Urinary bladder (tissue), 4 donors: ENCODE measurements around the gene SP4. TPM values are rescaled to one million over a fixed set of nuclear protein-coding genes. Genes with fewer than 3 reads are reported as not detected.
"Not testable (repeated sequence)": the region's sequence is repeated elsewhere in the genome, so short reads cannot be mapped to it uniquely, and the experiment has no call there.

ENCODE experiments used
- DNase-seq: peaks from one replicate; pipeline ENCODE4 v3.0.0-alpha.2; 2015; ENCODE audit errors: extremely low spot score
- H3K27ac ChIP-seq: one replicate; pipeline ENCODE4 v1.5.1; 2013; ENCODE audit warnings: low read depth, mild to moderate bottlenecking, moderate library complexity
- H3K36me3 ChIP-seq: one replicate; pipeline ENCODE4 v1.6.1; 2013; ENCODE audit warnings: mild to moderate bottlenecking, moderate library complexity; ENCODE audit not compliant: insufficient read depth
- H3K4me1 ChIP-seq: one replicate; pipeline ENCODE4 v1.6.1; 2013; ENCODE audit warnings: mild to moderate bottlenecking, moderate library complexity; ENCODE audit not compliant: insufficient read depth
- H3K4me3 ChIP-seq: one replicate; pipeline ENCODE4 v1.5.1; 2013; ENCODE audit warnings: low read depth, low read length
- WGBS: extraction: QIAGEN DNeasy Blood & Tissue Kit; methylation state at CpG from one replicate; pipeline ENCODE4 v1.1.7; 2013; 5-methylcytosine and 5-hydroxymethylcytosine counted together
- polyA plus RNA-seq: library from polyadenylated mRNA; stranded (reverse); fragments of 200-250 nt; gene quantifications from one replicate; pipeline ENCODE4 v1.2.3, GENCODE V29; 2013
- total RNA-seq: library from RNA; depleted of rRNA; stranded (reverse); fragments of >200 nt; gene quantifications from one replicate; pipeline ENCODE4 v1.2.3, GENCODE V29; 2014
- donor health status: healthy with polysubstance abuse.
- donor health status: healthy.

SP4 gene
- total and polyA plus RNA-seq, 2 donors = 4.0 to 18.4 TPM

GRCh38 chr7:21514062-21514461, 86.2 kb downstream of the SP4 start:
- H3K4me1 ChIP-seq = no peaks in the 10 kb centered on the region
- no peak overlapping the region for H3K27ac ChIP-seq
- no peaks in the 10 kb centered on the region for H3K36me3 ChIP-seq
- no peak overlapping the region for H3K4me3 ChIP-seq
- DNase-seq = no peak

GRCh38 chr7:21524680-21525079, 96.8 kb downstream of the SP4 start:
- WGBS = 98% methylated on average over 1 of the region's 1 CpG
- H3K36me3 ChIP-seq = no peaks in the 10 kb centered on the region
- no peaks in the 10 kb centered on the region for H3K4me1 ChIP-seq
- no peak overlapping the region for H3K4me3 ChIP-seq
- DNase-seq = no peak
- no peak overlapping the region for H3K27ac ChIP-seq

GRCh38 chr7:21526007-21526406, 98.1 kb downstream of the SP4 start:
- no peak for DNase-seq
- Histone ChIP-seq H3K36me3 (no peaks in the 10 kb centered on the region), H3K4me3 (no peak overlapping the region), H3K27ac (no peak overlapping the region), H3K4me1 (no peaks in the 10 kb centered on the region)

GRCh38 chr7:21526448-21526847, 98.6 kb downstream of the SP4 start:
- 91% methylated on average over 3 of the region's 3 CpGs for WGBS
- no peak for DNase-seq
- no peak overlapping the region for H3K4me3 ChIP-seq

GRCh38 chr7:21532485-21532884, 104.6 kb downstream of the SP4 start:
- H3K36me3 ChIP-seq, H3K27ac ChIP-seq, H3K4me1 ChIP-seq, H3K4me3 ChIP-seq, DNase-seq: not testable (repeated sequence)
- 59% methylated on average over 1 of the region's 1 CpG for WGBS

More at GRCh38 chr7:21526448-21526847, 98.6 kb downstream of the SP4 start:
- Histone ChIP-seq H3K36me3 (no peaks in the 10 kb centered on the region), H3K4me1 (no peaks in the 10 kb centered on the region), H3K27ac (no peak overlapping the region)

GRCh38 chr7:21533646-21534045, 105.8 kb downstream of the SP4 start:
- H3K36me3 ChIP-seq, H3K4me3 ChIP-seq, H3K27ac ChIP-seq, DNase-seq, H3K4me1 ChIP-seq: not testable (repeated sequence)

GRCh38 chr7:21536445-21537118, 108.7 kb downstream of the SP4 start:
- not testable (repeated sequence) for H3K4me1 ChIP-seq, H3K4me3 ChIP-seq, H3K36me3 ChIP-seq, DNase-seq, H3K27ac ChIP-seq
- 95% methylated on average over 27 of the region's 27 CpGs for WGBS

- Histone ChIP-seq H3K4me1 (no peaks in the 10 kb centered on the region), H3K36me3 (no peaks in the 10 kb centered on the region), H3K27ac (no peak overlapping the region), H3K4me3 (no peak overlapping the region)
- DNase-seq = no peak
- WGBS = 87% methylated on average over 3 of the region's 3 CpGs
Measured at GRCh38 chr7:21538936-21539495, 111.1 kb downstream of the SP4 start.

GRCh38 chr7:21542891-21543527, 115.1 kb downstream of the SP4 start, which contains the start of gene DNAH11:
DNAH11 (plus strand) TSS chr7:21543039; CDS start chr7:21543246, 207 bp downstream.
- Histone ChIP-seq H3K27ac (no peak within 1 kb of the TSS), H3K4me3 (peak within 1 kb of the TSS; percentile 16), H3K4me1 (no peaks in the 10 kb centered on the region), H3K36me3 (no peaks in the 10 kb centered on the region)
- under 1% methylated on average over 66 of the region's 66 CpGs for WGBS
- no peak for DNase-seq

GRCh38 chr7:21543528-21544302, 115.8 kb downstream of the SP4 start:
- WGBS = 8% methylated on average over 31 of the region's 31 CpGs
- Histone ChIP-seq H3K27ac (no peak overlapping the region), H3K36me3 (no peaks in the 10 kb centered on the region), H3K4me1 (no peaks in the 10 kb centered on the region), H3K4me3 (peak overlapping the region; percentile 16)
- no peak for DNase-seq

GRCh38 chr7:21544303-21544656, 116.4 kb downstream of the SP4 start:
- no peak for DNase-seq
- H3K4me3 ChIP-seq = no peak overlapping the region
- 18% methylated on average over 3 of the region's 3 CpGs for WGBS
- no peak overlapping the region for H3K27ac ChIP-seq
- no peaks in the 10 kb centered on the region for H3K36me3 ChIP-seq
- H3K4me1 ChIP-seq = no peaks in the 10 kb centered on the region

- DNase-seq = no peak
- Histone ChIP-seq H3K36me3 (no peaks in the 10 kb centered on the region), H3K4me3 (no peak overlapping the region), H3K27ac (no peak overlapping the region), H3K4me1 (no peaks in the 10 kb centered on the region)
- WGBS = 48% methylated on average over 3 of the region's 3 CpGs
Measured at GRCh38 chr7:21544715-21545114, 116.8 kb downstream of the SP4 start.

- Histone ChIP-seq H3K4me1 (no peaks in the 10 kb centered on the region), H3K36me3 (no peaks in the 10 kb centered on the region)
Measured at GRCh38 chr7:21547501-21547900, 119.6 kb downstream of the SP4 start.

GRCh38 chr7:21548491-21548890, 120.6 kb downstream of the SP4 start:
- Histone ChIP-seq H3K36me3 (no peaks in the 10 kb centered on the region), H3K27ac (no peak overlapping the region), H3K4me3 (no peak overlapping the region), H3K4me1 (no peaks in the 10 kb centered on the region)
- WGBS = 85% methylated on average over 3 of the region's 3 CpGs
- no peak for DNase-seq

More at GRCh38 chr7:21547501-21547900, 119.6 kb downstream of the SP4 start:
- Histone ChIP-seq H3K27ac (no peak overlapping the region), H3K4me3 (no peak overlapping the region)
- no peak for DNase-seq
- WGBS = 22% methylated on average over 3 of the region's 3 CpGs
